Measurements from ENCODE around the gene CTNND2.
"Not testable (repeated sequence)": the region's sequence is repeated elsewhere in the genome, so short reads cannot be mapped to it uniquely, and the experiment has no call there.

CTNND2 gene

DNA sequence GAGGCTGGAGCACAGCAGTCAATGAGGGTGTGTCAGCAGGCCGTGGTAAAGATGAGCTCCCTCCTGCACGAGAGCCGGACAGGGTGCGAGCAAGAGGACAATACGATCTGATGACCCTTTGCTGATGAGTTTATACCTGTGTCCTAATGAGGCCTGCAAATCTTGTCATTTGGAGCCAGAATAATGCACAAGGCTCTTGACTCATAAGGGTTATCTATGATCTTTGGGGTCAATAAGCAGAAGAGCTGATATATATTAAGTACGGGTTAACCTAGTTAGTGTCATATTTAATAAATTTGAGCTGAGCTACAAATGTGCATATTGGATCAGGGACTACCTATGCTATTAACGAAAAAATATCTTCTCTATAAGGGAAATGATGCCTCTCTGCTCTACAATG, 46.9 kb downstream of the CTNND2 start:
- no peak for DNase-seq

DNA sequence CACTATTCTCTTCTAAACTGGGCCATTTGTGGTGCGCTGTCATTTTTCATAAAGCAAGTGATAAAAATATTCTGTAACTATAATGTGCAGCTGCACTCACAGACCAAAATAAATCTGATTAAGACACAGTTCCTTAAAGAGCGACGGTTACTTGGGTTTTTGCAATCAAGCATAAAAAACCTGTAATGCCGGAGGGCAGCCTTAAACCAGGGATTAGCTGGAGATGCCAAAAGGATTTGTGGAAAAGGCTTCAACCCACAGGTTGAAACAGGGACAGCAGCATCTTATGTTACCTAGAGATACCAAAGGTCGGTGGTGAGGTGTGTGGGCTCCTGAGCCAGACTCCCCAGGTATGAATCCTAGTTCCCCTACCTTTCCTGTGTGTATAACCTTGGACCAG, 49.3 kb downstream of the CTNND2 start:
- no peak for DNase-seq

- DNase-seq: no peak
Measured at GRCh38 chr5:11853796-11854195, 50.5 kb downstream of the CTNND2 start.

- no peak for DNase-seq
Measured at GRCh38 chr5:11853140-11853539, 51.1 kb downstream of the CTNND2 start.

DNA sequence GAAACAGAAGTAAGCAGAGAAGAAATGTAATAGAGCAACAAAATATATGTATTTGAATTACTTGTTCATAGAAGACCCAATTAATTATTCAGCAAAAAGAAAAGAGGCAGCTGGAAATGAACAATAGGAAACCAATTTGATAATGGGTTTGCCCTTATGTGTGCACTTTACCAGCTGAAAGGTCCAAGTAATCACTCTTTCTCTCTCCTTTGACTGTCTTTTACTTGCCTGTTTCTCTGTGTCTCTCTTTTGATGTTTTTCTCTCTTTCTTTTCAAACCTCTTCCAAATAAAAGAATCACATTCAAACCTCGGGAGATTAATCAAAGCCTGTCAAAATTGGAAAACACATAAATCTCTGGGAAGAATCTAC, 51.5 kb downstream of the CTNND2 start:
- no peak for DNase-seq

DNA sequence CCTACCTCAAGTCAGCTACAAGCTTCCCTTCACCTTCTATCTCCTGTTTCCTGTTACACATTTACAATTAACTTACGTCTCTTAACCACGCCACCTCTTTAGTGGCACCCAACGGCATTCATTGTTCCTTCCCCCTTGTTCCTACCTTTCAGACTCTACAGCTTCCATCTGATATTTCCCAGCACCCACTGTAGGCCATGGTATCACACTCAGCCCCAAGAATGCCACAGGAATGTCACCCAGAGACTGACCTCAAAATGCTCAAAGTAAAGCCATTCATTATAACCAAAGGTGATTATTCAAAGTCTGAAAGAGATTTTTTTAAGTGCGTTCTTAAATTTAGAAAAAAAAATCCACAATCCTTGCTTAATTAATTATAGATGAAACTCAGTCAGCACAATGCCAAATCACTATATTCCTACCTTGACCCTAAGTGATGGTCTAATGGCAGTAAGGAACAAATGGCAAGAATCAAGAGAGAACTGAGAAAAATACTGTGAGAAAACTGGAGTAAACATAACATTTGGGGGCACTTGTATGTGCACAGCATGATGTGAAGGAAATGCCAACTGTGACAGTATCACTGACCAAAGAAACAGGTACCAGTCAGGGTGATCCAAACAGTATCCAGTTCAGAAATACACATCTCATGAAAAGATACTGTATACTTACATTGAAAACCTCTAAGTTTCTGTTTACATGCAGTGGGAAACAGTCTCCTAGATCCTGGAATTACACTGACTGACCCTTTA, 52.1 kb downstream of the CTNND2 start:
- no peak for DNase-seq

DNA sequence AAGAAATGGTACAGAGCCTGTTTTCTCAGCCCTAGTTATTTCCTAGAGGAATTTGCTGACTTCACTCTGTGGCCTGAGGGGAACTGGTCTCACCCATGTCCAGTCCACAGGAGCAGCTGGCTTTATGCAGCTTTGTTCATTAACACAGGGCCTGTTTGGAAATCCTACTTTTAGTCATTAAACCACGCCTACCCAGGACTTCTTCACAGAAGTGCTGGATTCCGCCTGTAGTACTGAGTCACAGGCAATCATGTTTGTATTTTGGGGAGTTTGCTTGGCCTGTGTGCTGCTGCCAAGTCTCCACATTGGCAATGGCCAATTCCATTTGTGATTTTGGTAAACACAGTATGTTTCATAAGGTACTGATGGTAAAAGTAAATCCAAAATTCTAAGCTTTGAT, 52.8 kb downstream of the CTNND2 start:
- no peak for DNase-seq

- DNase-seq: not testable (repeated sequence)
Measured at GRCh38 chr5:11828566-11828965, 75.7 kb downstream of the CTNND2 start.

GRCh38 chr5:11822598-11822997, 81.6 kb downstream of the CTNND2 start:
- no peak for DNase-seq

GRCh38 chr5:11815916-11816315, 88.3 kb downstream of the CTNND2 start:
- DNase-seq: no peak

DNA sequence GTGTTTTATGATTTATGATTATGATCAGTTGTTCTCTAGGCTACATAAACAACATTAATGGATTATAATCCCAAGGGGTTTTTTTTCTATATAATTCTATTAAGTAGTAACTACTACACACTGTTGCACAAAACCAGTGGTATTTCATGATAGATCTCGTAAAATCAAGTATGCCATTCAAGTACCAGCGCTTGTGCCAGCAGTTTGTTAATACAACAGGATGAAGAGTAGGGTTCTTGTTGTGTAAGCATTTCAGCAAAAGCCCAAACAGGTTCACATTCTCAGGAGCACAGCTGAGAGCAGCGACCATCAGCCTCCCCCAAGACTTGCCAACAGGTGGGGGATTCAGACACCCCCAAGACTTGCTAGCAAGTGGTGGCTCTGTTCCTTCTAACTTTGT, 88.8 kb downstream of the CTNND2 start:
- no peak for DNase-seq

GRCh38 chr5:11814373-11814772, 89.9 kb downstream of the CTNND2 start:
- no peak for DNase-seq

DNA sequence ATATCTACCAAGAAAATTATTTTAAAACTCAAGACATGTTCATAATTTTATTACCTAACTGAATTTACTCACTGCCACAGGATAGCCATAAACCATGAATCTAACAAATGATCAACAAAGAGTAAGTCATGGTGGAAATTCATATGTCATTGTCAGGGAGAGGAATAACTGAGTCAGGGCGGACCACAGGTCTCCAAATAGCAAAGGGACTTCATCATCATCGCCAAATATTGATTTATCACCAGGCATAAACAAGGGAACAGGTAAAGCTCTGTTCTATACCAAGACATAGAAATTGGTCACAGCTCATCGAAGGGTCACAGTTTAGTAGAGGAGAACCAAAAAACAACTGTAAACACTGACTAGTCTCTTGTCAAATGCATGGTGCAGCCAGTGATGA, 94.8 kb downstream of the CTNND2 start:
- DNase-seq: no peak

DNA sequence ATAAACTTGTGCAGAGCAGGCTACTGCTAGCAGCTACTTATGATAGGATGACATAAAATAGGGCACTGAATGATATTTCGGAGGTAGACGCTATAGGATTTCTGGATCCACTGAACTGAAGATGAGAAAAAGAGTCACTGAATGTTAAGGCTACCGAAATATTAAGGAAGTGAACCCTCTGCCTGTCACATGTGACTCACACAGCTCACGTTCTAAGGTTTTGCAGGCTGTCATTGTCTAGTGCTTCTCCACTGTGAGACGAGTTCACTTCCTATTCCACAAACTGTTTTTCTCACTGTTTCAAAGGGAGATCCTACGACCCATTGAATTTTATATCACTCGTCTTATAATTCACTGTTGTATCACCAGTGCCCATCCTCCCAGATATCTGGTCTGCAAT, 100.8 kb downstream of the CTNND2 start:
- no peak for DNase-seq

DNA sequence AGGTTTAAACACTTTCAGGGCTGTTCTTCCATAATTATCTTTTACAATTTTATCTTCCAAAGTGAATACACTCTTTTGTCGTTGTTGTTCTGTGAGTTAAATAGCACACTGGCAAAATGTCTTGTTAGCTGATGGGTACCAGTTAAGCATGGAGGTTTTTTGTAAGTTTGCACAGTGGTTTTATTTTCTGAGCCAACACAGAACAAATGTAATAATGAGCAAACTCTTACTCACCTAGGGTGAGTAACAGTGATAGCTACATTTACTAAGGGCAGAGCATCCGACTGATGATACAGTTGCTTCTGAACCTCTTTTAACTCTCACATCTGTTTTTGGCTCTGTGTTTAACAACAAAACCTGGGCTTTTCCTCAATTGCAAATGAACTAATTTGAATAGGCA, 103.2 kb downstream of the CTNND2 start:
- no peak for DNase-seq

- no peak for DNase-seq
Measured at GRCh38 chr5:11797132-11797531, 107.1 kb downstream of the CTNND2 start.

DNA sequence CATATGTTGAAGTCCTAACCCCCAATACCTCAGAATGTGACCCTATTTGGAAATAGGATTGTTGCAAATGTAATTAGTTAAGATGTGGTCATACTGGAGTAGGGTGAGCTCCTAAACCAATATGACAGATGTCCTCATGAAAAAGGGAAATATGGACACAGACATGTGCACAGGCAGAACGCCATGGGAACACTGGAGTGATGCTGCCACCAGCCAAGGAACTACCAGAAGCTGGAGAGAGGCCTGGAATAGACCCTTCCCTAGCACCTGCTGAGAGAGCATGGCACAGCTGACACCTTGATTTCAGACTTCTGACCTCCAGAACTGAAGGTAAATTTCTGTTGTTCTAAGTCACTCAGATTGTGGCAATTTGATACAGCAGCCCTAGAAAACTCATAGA, 110.8 kb downstream of the CTNND2 start:
- no peak for DNase-seq

DNA sequence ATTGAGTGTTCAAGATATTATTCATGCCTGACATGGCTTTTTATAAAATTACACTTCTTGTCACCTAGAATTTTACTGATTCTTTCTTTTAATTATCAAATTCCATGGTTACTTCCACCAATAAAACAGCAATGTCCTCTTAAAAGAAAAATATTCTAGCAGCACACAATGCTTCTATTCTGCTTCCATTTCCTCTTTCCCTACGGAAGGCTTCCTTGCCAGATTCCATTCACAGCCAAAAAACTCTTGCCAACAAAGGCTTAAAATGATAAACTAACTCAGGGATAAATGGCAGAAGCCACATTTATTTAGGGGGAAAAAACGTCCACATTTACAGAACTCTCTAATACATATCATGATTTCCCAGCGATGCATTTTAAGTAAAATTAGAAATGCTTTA, 111.6 kb downstream of the CTNND2 start:
- DNase-seq: no peak

GRCh38 chr5:11791792-11792191, 112.5 kb downstream of the CTNND2 start:
- DNase-seq: no peak

DNA sequence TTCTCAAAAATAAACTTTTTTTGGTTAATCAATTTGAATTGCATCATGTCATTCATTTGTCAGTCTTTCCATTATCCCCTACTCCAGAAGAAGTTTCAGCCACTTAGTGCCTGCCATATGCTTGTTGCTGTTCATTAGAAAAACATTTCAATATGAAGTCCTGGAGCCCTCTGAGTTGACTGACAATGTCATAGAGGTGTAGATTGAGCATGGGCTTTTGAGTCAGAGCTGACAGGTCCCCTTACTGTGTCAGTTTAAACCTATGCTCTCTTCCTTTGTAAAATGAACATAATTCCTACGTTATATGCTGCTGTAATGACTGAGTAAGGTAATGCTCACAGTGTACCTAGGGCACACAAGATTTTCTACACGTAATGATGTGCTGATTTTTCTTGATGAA, 114.0 kb downstream of the CTNND2 start:
- no peak for DNase-seq

- no peak for DNase-seq
Measured at GRCh38 chr5:11785771-11786352, 118.4 kb downstream of the CTNND2 start.

- DNase-seq: no peak
Measured at GRCh38 chr5:11780641-11781345, 123.5 kb downstream of the CTNND2 start.

DNA sequence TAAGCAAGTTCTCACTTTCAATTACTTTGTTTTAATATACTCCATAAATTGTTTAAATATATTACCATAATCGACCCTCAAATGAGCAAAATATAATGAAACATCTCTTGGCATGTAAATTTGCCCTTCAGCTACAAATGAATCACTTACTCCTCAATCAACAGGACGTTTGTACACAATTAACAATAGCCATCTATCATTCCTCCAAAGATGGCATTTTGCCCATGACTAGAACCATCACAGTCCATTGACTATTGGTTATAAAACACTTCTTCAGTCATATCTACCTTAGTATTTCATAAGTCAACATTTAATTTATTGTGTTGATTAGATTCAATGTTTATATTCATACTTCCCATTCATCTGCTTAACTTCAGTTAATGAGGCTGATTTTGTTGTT, 127.2 kb downstream of the CTNND2 start:
- DNase-seq: no peak

DNA sequence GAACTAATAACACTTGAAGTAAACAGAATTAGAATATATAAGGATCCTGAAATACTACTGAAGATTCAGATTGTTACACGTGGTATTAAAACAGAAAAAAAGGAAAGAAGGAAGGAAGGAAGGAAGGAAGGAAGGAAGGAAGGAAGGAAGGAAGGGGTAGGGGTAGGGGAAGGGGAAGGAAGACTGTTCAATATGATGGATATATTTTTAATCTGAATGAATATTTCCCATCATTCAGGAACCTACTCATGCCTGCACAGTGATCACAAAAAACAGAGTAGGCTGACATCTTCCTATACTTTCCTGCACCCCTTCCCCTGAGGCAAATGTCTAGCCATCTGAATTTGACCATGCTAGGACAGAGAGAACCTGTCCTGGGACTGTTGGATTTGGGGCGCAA, 133.9 kb downstream of the CTNND2 start:
- no peak for DNase-seq

Measured in T1000 (cell line).